Prostate gland (tissue), 2 donors: Measurements from ENCODE around the gene OPTN. TPM values are rescaled to one million over a fixed set of nuclear protein-coding genes. Genes with fewer than 3 reads are reported as not detected.
"Not testable (repeated sequence)": the region's sequence is repeated elsewhere in the genome, so short reads cannot be mapped to it uniquely, and the experiment has no call there.

Experiments
- DNase-seq: peaks from one replicate; pipeline ENCODE4 v3.0.0-alpha.2; 2019; ENCODE audit warnings: low spot score
- H3K27ac ChIP-seq, 2 donors: fragments of 200-600 bp; sonication (generic); 2 replicates each; pipeline ENCODE4 v1.5.1; 2017 to 2019
- H3K27me3 ChIP-seq: fragments of 200-600 bp; sonication (generic); replicated peaks from 2 replicates; pipeline ENCODE4 v1.5.1; 2019; ENCODE audit not compliant: insufficient read depth
- H3K36me3 ChIP-seq, 2 donors: fragments of 200-600 bp; sonication (generic); 1 replicate in 1 of 2; 2 replicates in 1 of 2; pipeline versions ENCODE4 v1.5.1 to v1.8.1; 2017 to 2019
- H3K4me1 ChIP-seq: fragments of 200-600 bp; sonication (generic); replicated peaks from 2 replicates; pipeline ENCODE4 v1.5.1; 2019
- H3K4me3 ChIP-seq, 2 donors: fragments of 200-600 bp; sonication (generic); 2 replicates each; pipeline ENCODE4 v1.5.1; 2017 to 2019
- H3K9me3 ChIP-seq: fragments of 200-600 bp; sonication (generic); 2 replicates; pipeline ENCODE4 v1.5.1; 2017
- POLR2A ChIP-seq: fragments of 450-650 bp; IDR thresholded peaks from one replicate; pipeline ENCODE4 v1.6.1; 2016; ENCODE audit warnings: antibody characterized with exemption, mild to moderate bottlenecking
- POLR2AphosphoS5 ChIP-seq: sonication (generic); formaldehyde crosslinking; IDR thresholded peaks from one replicate; pipeline ENCODE4 v1.6.1; 2017; ENCODE audit warnings: antibody characterized with exemption
- WGBS: methylation state at CpG from one replicate; pipeline ENCODE4 v1.1.5; 2018; 5-methylcytosine and 5-hydroxymethylcytosine counted together
- intact Hi-C: fragments of 100-400 bp; cut with DNase I; formaldehyde crosslinking; loops from one replicate; pipeline ENCODE4 v1.14.2; 2022
- total RNA-seq, 2 donors: library from RNA; depleted of rRNA; stranded (reverse); fragments of >200 nt; gene quantifications; one replicate each; pipeline ENCODE4 v1.1.0, GENCODE V29; 2016
- TF ChIP-seq, protein P1 (sequence below), 4 experiments: fragments of 200-600 bp in 2 of 4; fragments of 450-650 bp in 2 of 4; sonication (generic) in 2 of 4; IDR thresholded peaks; 1 replicate in 3 of 4; 2 replicates in 1 of 4; pipeline ENCODE4 v1.5.1; 2016 to 2019; ENCODE audit warnings: antibody characterized with exemption in 4 of 4, mild to moderate bottlenecking in 2 of 4, moderate library complexity in 2 of 4

Gene OPTN
- total RNA-seq, 2 donors from 2014 or later: 19.2 to 69.9 TPM

DNA sequence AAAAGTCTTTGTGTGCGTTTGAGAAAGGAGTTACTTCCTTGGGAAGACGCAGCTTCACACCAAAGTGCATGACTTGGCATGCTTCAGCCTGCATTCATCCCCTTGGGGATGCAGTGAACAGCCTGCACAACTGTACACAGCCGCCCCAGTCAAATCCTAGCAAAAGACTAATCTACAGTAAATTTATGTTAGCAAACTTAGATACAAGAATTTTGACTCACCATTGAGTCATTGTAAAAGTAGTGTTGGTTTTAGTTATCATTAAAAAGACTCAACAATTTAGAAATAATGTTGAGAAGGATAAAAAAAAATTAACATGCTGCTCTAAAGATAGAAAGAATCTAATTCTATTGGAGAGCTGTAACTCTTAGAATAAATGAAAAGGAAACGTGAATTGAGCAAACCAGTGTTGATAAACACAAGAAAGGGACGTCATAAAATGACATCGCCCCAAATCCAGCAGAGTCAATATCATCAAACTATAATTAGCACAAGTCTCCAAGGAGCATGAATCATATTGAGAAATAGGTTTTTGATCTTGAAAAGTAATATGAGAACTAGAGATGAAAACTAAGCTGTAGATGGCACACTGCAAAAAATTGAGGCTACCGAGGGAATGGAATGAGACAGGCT is 11.9 kb upstream of the OPTN start:
- Histone ChIP-seq H3K9me3 (no peaks in the 10 kb centered on the region), H3K36me3 (no peaks in the 10 kb centered on the region), H3K4me1 (no peaks in the 10 kb centered on the region), H3K27me3 (no peaks in the 10 kb centered on the region), H3K27ac (no peak overlapping the region), H3K4me3 (no peak overlapping the region)
- DNase-seq: no peak
- TF ChIP-seq, protein P1, sequence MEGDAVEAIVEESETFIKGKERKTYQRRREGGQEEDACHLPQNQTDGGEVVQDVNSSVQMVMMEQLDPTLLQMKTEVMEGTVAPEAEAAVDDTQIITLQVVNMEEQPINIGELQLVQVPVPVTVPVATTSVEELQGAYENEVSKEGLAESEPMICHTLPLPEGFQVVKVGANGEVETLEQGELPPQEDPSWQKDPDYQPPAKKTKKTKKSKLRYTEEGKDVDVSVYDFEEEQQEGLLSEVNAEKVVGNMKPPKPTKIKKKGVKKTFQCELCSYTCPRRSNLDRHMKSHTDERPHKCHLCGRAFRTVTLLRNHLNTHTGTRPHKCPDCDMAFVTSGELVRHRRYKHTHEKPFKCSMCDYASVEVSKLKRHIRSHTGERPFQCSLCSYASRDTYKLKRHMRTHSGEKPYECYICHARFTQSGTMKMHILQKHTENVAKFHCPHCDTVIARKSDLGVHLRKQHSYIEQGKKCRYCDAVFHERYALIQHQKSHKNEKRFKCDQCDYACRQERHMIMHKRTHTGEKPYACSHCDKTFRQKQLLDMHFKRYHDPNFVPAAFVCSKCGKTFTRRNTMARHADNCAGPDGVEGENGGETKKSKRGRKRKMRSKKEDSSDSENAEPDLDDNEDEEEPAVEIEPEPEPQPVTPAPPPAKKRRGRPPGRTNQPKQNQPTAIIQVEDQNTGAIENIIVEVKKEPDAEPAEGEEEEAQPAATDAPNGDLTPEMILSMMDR (IDR thresholded peaks at IDR 0.05): no peak
- no peak for TF ChIP-seq POLR2A
- TF ChIP-seq POLR2AphosphoS5: no peak
- intact Hi-C loops: no loop called here
- 43% methylated on average over 7 of the region's 7 CpGs for WGBS

DNA sequence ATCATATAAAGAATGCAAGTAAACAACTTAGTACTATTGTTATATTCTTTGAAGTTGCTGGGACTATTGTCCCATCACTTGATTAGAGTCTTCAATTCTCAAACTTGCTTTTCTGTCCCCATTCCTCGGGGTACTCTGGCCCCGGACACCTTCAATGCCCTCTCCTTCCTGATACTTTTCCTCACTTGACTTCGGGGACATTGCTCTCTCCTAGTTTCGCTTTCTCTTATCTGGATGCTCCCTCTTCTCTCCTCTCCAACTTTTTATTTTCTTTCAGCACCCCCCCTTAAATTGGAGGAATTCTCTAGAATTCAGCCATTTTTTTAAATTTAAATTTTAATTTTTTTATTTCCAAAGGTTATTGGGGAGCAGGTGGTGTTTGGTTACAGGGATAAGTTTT is 10.6 kb upstream of the OPTN start:
- TF ChIP-seq POLR2AphosphoS5: no peak
- TF ChIP-seq, protein P1 (IDR thresholded peaks at IDR 0.05): no peak
- TF ChIP-seq POLR2A: no peak
- WGBS: 84% methylated on average over 4 of the region's 4 CpGs
- Histone ChIP-seq H3K4me3 (no peak overlapping the region), H3K4me1 (no peaks in the 10 kb centered on the region), H3K9me3 (no peaks in the 10 kb centered on the region), H3K36me3 (no peaks in the 10 kb centered on the region), H3K27ac (no peak overlapping the region), H3K27me3 (no peaks in the 10 kb centered on the region)
- intact Hi-C loops: no loop called here
- DNase-seq: no peak

DNA sequence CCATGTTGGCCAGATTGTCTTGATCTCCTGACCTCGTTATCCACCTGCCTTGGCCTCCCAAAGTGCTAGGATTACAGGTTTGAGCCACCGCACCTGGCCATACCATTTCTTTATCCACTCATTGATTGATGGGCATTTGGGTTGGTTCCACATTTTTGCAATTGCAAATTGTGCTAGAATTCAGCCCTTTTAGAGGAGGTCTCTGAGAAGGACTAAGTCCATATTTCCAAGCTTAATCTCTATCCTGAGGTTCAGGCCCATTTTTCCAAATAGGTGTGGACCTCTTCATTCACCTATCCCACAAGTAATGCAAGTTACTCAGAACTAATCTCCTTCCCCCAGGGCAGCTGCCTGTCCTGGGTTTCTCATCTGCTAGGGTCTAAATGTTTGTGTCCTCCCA is 9.7 kb upstream of the OPTN start:
- Histone ChIP-seq H3K4me3 (no peak overlapping the region), H3K27me3 (no peaks in the 10 kb centered on the region), H3K4me1 (no peaks in the 10 kb centered on the region), H3K27ac (no peak overlapping the region), H3K36me3 (no peaks in the 10 kb centered on the region), H3K9me3 (no peaks in the 10 kb centered on the region)
- 100% methylated on average over 2 of the region's 2 CpGs for WGBS
- intact Hi-C loops: no loop called here
- TF ChIP-seq, protein P1 (IDR thresholded peaks at IDR 0.05): no peak
- TF ChIP-seq POLR2AphosphoS5 (no peak), POLR2A (no peak)
- no peak for DNase-seq

DNA sequence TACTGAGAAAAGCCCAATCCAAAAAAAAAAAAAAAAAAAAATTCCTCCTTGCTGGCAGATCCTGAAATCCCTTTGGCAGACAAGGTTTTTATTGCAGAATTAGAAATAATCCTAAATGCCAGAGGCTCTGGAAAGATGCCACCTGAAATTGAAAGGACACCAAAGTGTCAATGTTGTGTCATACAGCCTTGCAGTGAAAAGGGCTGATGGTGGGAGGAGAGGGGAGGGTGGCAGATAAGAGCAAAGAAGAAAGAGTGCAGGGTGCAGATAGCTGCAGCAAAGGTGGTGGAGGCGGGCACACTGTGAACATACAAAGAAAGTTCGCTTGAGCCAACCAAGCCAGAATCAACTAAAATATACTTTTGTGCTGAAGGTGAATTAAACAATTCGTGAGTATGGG is 8.2 kb upstream of the OPTN start:
- intact Hi-C loops: no loop called here
- no peak overlapping the region for H3K27ac ChIP-seq
- no peaks in the 10 kb centered on the region for H3K36me3 ChIP-seq
- no peak overlapping the region for H3K4me3 ChIP-seq
- no peaks in the 10 kb centered on the region for H3K9me3 ChIP-seq
- no peak for DNase-seq
- H3K4me1 ChIP-seq: no peaks in the 10 kb centered on the region
- 38% methylated on average over 3 of the region's 3 CpGs for WGBS
- no peaks in the 10 kb centered on the region for H3K27me3 ChIP-seq
- no peak for TF ChIP-seq POLR2AphosphoS5
- no peak for TF ChIP-seq POLR2A
- TF ChIP-seq, protein P1 (IDR thresholded peaks at IDR 0.05): no peak

DNA sequence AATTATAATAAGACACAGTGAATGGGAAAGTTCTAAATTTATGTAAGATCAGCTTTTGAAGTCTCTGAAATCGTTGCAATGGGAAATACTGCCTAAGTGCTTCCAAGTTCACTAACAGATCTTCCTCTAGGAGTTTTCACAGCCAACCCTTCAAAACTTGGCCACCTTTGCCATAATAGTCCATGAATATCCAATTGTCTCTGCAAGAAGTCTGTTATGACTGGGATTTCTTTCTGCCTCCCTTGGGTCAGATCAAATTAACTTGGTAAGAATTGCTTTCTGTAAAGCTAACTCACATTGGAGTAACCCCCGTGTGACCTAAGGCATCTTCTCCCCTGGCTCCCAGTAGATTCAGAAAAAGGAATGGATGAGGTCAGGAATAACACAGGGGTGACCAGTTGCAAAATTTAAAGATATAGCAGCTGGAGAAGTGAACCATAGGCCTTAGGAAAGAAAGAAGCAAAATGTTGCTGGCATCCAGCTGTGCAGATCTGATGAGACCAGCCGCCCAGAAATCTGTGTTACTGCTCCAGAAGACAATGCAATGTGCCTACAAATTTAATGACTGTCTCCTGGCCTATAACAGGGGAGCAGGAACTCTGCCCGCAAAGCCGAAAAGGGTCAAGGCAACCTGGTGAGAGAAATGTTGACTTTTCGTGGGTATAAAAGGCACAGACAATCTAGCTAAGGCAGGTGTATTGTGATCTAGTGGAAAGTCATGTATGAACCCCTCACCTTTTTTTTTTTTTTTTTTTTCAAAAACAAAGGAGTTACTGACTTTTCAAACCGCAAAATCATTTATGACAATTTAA is 7.5 kb upstream of the OPTN start:
- WGBS: 64% methylated on average over 7 of the region's 7 CpGs
- H3K27ac ChIP-seq: no peak overlapping the region
- intact Hi-C loops: no loop called here

DNA sequence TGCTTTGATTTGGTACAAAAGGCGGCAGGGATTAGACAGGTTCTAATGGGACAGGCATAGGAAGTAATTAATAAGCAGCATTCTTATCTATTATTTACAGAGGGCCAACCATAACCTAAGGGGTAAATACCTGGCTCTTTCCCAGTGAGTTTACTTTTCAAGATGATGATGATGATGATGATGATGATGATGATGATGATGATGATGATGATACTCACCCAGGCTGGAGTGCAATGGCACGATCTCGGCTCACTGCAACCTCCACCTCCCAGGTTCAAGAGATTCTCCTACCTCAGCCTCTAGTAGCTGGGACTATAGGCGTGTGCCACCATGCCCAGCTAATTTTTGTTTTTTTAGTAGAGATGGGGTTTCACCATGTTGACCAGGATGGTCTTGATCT is 5.9 kb upstream of the OPTN start:
- intact Hi-C loops, H3K36me3 ChIP-seq, H3K27ac ChIP-seq, H3K4me3 ChIP-seq, H3K9me3 ChIP-seq, H3K27me3 ChIP-seq, DNase-seq, H3K4me1 ChIP-seq: not testable (repeated sequence)
- WGBS: 90% methylated on average over 4 of the region's 4 CpGs

More for the DNA sequence above, 7.5 kb upstream of the OPTN start:
- Histone ChIP-seq H3K27me3 (no peaks in the 10 kb centered on the region), H3K4me3 (no peak overlapping the region), H3K36me3 (no peaks in the 10 kb centered on the region), H3K4me1 (no peaks in the 10 kb centered on the region), H3K9me3 (no peaks in the 10 kb centered on the region)
- DNase-seq: no peak
- no peak for TF ChIP-seq POLR2AphosphoS5
- TF ChIP-seq, protein P1 (IDR thresholded peaks at IDR 0.05): no peak
